ENCODE data around the gene SOCS4.
"Not testable (repeated sequence)": the region's sequence is repeated elsewhere in the genome, so short reads cannot be mapped to it uniquely, and the experiment has no call there.

Gene SOCS4

DNA sequence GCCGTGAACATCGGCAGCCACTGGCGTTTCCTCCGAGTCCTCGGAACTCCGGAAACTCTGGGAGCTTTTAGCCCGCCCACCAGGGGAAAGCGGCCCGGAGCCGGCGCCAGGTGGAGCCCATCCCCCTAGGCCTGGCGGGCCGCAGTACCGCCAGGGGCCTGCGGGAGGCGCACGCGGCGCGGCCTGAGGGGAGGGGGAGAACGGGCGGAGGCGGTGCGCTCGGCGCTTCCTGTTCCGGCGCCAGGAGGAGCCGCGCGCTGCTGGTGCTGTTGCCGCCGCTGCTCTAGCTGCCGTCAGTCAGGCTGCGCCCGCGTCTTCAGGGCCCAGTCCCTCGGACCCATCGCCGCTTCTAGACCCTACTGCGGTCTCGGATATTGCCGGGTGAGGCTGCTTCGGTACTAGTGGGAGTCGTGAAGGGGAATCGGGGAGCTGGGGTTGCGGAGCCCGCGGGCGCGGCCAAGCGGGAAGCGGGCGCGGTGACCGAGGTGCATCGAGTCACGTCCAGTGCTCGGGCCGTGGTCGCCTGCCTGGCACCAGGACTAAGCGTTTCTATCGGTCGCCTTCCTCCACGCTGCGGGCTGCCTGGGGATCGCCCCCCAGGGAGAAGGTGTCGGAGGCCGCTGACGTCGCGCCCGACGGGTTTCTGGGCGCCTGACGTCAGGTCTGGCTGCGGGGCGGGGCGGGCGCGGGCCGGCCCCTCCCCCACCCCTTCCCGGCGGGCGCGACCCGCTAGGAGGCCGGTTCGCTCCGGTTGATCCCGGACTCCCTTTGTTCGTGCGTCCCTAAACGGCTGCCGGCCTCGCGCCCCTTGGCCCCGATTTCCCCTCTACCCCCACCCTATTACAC is 24.6 kb downstream of the SOCS4 start, which contains the start of gene MAPK1IP1L:
MAPK1IP1L (plus strand) TSS at position 225 of the 846 bp plus-strand sequence. CDS start 10,037 bp downstream, outside the sequence.
- peak; percentile 93 for DNase-seq (ENCODE audit: low spot score)

- peak; percentile 16 for DNase-seq (ENCODE audit: low spot score)
Observed at GRCh38 chr14:55052269-55052930, 25.4 kb downstream of the SOCS4 start.

- DNase-seq (ENCODE audit: low spot score) = no peak
Observed at GRCh38 chr14:55053018-55053417, 26.0 kb downstream of the SOCS4 start.

GRCh38 chr14:55053500-55053899 is 26.5 kb downstream of the SOCS4 start:
- no peak for DNase-seq (ENCODE audit: low spot score)

DNA sequence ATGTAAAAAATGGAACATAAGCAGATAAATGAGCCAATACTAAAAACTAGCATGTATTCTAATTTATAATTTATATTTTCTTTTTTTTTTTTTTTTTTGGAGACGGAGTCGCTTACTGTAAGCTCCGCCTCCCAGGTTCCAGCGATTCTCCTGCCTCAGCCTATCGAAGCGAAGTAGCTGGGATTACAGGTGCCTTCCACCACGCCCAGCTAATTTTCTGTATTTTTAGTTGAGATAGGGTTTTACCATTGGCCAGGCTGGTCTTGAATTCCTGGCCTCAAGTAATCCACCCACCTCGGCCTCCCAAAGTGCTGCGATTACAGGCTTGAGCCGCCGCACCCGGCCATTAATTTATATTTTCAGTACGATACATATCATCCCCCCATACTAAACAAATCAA is 27.1 kb downstream of the SOCS4 start:
- DNase-seq (ENCODE audit: low spot score) = no peak

GRCh38 chr14:55057919-55058318 is 30.9 kb downstream of the SOCS4 start:
- no peak for DNase-seq (ENCODE audit: low spot score)

- DNase-seq (ENCODE audit: low spot score) = no peak
Observed at GRCh38 chr14:55059333-55059732, 32.3 kb downstream of the SOCS4 start.

GRCh38 chr14:55062517-55063351 is 35.7 kb downstream of the SOCS4 start:
- no peak for DNase-seq (ENCODE audit: low spot score)

DNA sequence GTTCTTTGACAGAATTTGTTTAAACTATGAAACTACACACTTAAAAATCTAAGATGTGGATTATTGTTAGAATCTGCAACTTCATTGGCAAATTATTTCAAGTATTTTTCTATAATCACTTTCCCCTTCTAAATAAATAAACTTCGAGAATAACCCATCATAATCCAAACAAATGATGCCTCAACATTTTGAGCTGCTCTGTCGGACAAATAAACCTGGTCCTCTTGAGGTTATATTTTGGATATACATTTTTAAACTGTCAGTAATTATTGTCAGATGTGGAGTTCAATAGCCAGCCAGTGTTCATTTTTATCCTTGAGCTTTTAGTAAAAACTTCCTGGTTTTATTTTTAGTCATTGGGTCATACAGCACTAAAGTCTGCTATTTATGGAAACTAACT is 37.9 kb downstream of the SOCS4 start:
- not testable (repeated sequence) for DNase-seq (ENCODE audit: low spot score)

DNA sequence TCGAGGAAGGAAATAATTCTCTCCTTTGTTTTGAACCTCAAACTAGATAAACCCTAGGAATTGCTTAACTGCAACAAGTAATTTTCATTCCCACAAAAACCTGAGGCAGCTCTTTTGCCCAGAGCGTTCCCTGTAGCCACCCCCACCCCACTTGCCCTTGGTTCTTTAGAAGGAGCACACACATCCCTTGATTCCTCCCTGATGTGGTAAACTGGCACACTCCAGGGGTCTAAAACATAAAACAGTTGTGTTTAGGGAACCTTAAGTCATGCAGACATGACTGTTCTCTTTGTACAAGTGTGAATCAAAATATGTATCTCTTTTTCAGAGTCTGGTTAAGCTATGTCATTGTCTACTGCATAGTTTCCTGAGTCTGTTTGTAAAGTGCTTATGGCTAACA is 38.4 kb downstream of the SOCS4 start:
- no peak for DNase-seq (ENCODE audit: low spot score)

- DNase-seq (ENCODE audit: low spot score) = no peak
Observed at GRCh38 chr14:55066223-55066622, 39.2 kb downstream of the SOCS4 start.

GRCh38 chr14:55070981-55071411 is 44.0 kb downstream of the SOCS4 start:
- peak; percentile 28 for DNase-seq (ENCODE audit: low spot score)

DNA sequence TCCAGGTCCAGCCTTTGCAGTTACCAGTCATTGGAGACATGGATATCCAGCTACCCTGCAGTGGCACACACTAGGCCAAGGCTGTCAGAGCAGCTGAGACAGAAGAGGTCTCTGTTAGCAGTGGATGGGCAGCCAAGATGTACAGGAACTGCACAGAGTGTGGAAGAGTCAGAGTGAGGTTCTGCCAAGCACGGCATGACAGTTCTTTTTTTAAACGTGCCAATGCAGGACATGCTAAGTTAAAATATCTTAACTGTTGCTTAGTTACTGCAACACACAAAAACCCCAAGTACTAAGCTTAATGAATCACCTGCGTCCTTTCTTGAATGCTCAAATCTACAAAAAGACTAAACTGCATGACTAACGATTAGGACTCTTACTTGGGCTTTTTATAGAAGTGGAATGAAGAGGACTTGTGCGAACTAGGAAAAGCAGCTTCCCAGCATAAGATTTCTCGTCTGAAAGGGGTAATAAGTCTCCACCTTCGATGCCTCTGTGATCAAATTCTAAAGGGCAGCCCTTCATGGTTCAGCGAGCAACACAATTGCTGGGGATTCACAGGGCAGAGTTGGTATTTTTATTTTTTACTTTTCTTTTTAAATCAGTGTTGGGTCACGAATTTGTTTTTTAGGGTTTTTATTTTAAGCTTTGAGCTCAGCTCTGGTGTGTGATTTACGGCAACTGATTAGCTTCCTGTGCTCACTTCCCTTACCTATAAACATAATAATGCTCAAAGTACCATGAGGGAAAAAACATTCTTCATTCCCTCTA is 45.0 kb downstream of the SOCS4 start:
- no peak for DNase-seq (ENCODE audit: low spot score)

DNA sequence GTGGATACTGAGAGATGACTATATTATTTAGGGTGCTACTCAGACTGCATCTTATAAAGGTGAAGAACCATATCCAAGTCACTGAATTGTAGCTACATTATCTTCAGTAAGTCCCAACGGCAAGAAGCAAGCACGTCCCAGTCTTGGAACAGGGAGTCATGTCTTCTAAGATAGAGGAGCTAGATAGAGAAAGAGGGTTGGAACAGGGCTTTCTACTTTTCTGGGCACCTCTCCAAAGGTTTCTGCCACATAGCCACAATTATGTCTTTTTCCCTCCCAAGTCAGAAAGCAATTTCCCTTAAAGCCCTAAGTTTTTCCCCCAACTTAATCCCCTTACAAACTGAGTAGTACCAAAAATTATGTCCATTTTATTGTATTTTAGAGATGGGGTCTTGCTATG is 46.8 kb downstream of the SOCS4 start:
- no peak for DNase-seq (ENCODE audit: low spot score)

- DNase-seq (ENCODE audit: low spot score) = no peak
Observed at GRCh38 chr14:55074662-55075061, 47.6 kb downstream of the SOCS4 start.

- DNase-seq (ENCODE audit: low spot score) = no peak
Observed at GRCh38 chr14:55075628-55076175, 48.7 kb downstream of the SOCS4 start.

DNA sequence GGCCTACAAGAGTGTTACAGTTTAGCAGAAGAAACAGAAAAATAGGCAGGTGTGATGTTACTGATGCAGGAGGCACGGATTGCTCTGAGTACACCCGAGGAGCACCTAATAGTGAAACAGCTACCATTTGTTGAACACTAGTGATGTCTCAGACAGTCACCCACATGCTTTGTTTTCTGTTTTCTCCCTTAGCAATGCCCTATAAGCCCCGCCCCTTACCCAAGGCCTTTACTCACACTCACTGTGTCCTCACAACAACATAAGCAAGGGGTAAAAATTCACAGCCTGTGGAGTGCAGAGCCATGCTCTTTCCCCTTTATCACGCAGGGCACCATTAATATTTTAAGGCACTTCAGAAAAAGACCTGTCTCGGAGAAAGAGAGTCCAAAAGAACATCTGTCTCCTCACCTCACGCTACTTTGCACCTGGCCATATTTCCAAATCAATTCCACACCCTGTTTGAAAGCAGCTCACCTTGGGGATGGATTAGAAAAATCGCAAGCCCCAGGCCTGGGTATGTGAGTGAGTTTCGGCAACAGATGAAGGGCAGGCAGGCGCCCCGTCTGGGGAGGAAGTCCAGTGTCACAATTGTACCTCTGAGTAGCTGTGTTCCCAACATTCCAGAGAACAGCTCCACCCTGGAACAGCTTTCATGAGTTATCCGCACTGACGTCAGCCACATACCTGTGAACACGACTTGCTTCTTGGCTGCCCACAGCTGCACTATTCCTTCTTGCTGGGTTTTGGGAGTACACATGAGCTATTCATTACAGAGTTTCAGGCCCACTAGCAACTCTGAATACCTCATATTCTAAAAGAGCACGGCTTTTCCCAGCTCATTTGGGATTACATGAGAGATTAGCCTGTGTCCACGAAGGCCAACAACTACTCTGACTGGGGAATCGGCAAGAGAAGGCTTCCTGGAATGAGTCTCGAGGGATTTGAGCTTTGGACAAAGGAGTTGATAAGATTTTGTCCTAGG is 50.4 kb downstream of the SOCS4 start:
- peak; percentile 91 for DNase-seq (ENCODE audit: low spot score)

GRCh38 chr14:55079961-55080360 is 52.9 kb downstream of the SOCS4 start:
- DNase-seq (ENCODE audit: low spot score) = not testable (repeated sequence)

DNA sequence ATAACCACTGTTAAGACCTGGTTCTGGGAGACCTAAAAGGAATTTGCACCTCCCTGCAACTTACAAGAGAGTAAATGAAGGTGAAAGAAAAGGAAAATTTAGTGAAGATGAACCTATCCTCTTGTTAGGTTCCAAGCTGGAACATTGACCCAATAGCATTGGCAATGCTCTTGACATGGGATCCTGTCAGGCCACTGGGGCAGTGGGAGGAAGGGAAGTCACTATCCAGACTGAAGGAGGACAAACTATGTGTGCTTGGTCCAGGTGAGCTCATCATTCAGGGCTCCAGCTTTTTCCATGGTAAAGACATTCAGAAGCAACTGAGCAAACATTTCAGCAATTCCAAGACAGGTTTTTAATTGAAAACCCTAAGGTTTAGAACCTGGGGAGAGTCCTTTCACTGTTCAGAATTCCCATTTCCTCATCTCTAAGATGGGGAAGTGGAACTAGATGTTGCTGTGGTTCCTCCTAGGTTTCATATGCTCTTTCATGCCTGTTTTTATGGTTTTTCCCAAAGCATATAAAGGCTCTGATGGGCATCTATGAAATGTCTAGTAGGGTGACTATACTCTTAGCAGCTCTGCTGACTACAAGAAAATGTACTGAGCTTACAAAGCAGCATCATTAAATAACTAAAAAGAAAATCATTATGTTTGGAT is 57.5 kb downstream of the SOCS4 start:
- no peak for DNase-seq (ENCODE audit: low spot score)
